ENCODE data around the gene DNAH8. TPM values are rescaled to one million over a fixed set of nuclear protein-coding genes. Genes with fewer than 3 reads are reported as not detected.

Gene DNAH8
- total RNA-seq, 4 donors from 2014 or later = under 0.01 TPM; not detected in 3

GRCh38 chr6:39073471-39074355, 358.6 kb downstream of the DNAH8 start:
- H3K4me1 ChIP-seq = no peaks in the 10 kb centered on the region
- H3K4me3 ChIP-seq = no peak overlapping the region
- intact Hi-C loops (cut with DNase I) = no loop called here
- DNase-seq (ENCODE audit: extremely low spot score) = no peak
- peaks cover 0 to 1% (median 0%) of the 10 kb centered on the region in 4 donors for H3K27me3 ChIP-seq
- 86% methylated on average over 13 of the region's 17 CpGs for WGBS
- TF ChIP-seq EP300 (IDR thresholded peaks at IDR 0.05) = no peak
- TF ChIP-seq CTCF (IDR thresholded peaks at IDR 0.05) = no peak
- no peak for TF ChIP-seq POLR2AphosphoS5 (IDR thresholded peaks at IDR 0.05)
- no peak for TF ChIP-seq POLR2A (IDR thresholded peaks at IDR 0.05; ENCODE audit: low read depth)
- H3K36me3 ChIP-seq = no peaks in the 10 kb centered on the region
- no peak overlapping the region for H3K27ac ChIP-seq (replicated peaks in 1 of 4)
- H3K9me3 ChIP-seq = no peaks in the 10 kb centered on the region

GRCh38 chr6:39074486-39074885, 359.4 kb downstream of the DNAH8 start:
- WGBS = 81% methylated on average over 9 of the region's 9 CpGs
- Histone ChIP-seq H3K4me1 (no peaks in the 10 kb centered on the region), H3K27ac (replicated peaks in 1 of 4) (no peak overlapping the region), H3K27me3 (peaks cover 0 to 9% (median 0%) of the 10 kb centered on the region in 4 donors), H3K9me3 (no peaks in the 10 kb centered on the region), H3K36me3 (no peaks in the 10 kb centered on the region), H3K4me3 (no peak overlapping the region)
- no peak for TF ChIP-seq POLR2AphosphoS5 (IDR thresholded peaks at IDR 0.05)
- intact Hi-C loops (cut with DNase I) = no loop called here
- no peak for DNase-seq (ENCODE audit: extremely low spot score)

GRCh38 chr6:39075010-39075686, 360.0 kb downstream of the DNAH8 start:
- Histone ChIP-seq H3K9me3 (no peaks in the 10 kb centered on the region), H3K4me3 (no peak overlapping the region), H3K4me1 (no peaks in the 10 kb centered on the region), H3K27ac (replicated peaks in 1 of 4) (no peak overlapping the region), H3K36me3 (no peaks in the 10 kb centered on the region), H3K27me3 (peaks cover 0 to 10% (median 0%) of the 10 kb centered on the region in 4 donors)
- WGBS = 75% methylated on average over 9 of the region's 12 CpGs
- no peak for DNase-seq (ENCODE audit: extremely low spot score)
- intact Hi-C loops (cut with DNase I) = no loop called here
- TF ChIP-seq CTCF (IDR thresholded peaks at IDR 0.05) (no peak), POLR2A (IDR thresholded peaks at IDR 0.05; ENCODE audit: low read depth) (no peak), EP300 (IDR thresholded peaks at IDR 0.05) (no peak), POLR2AphosphoS5 (IDR thresholded peaks at IDR 0.05) (no peak)

- no peak for DNase-seq (ENCODE audit: extremely low spot score)
- WGBS = 83% methylated on average over 11 of the region's 11 CpGs
- Histone ChIP-seq H3K4me3 (no peak overlapping the region), H3K27me3 (peaks cover 0 to 10% (median 0%) of the 10 kb centered on the region in 4 donors), H3K27ac (replicated peaks in 1 of 4) (no peak overlapping the region), H3K4me1 (no peaks in the 10 kb centered on the region), H3K36me3 (no peaks in the 10 kb centered on the region), H3K9me3 (no peaks in the 10 kb centered on the region)
- intact Hi-C loops (cut with DNase I) = no loop called here
- TF ChIP-seq EP300 (IDR thresholded peaks at IDR 0.05) (no peak), CTCF (IDR thresholded peaks at IDR 0.05) (no peak), POLR2A (IDR thresholded peaks at IDR 0.05; ENCODE audit: low read depth) (no peak), POLR2AphosphoS5 (IDR thresholded peaks at IDR 0.05) (no peak)
These were observed 360.9 kb downstream of the DNAH8 start for GRCh38 chr6:39075807-39076622.

All from esophagus muscularis mucosa (tissue), 4 donors.